Thyroid gland (tissue), 4 donors: ENCODE results near the gene FXYD2. TPM values are rescaled to one million over a fixed set of nuclear protein-coding genes. Genes with fewer than 3 reads are reported as not detected.

ENCODE experiments used
- DNase-seq, 2 donors: peaks; one replicate each; pipeline ENCODE4 v3.0.0-alpha.2; 2019
- H3K27ac ChIP-seq, 3 donors: fragments of 200-600 bp; sonication (generic); 1 replicate in 2 of 3; 2 replicates in 1 of 3; pipeline ENCODE4 v1.5.1; 2016 to 2019; ENCODE audit warnings: mild to moderate bottlenecking in 1 of 3, moderate library complexity in 1 of 3
- H3K27me3 ChIP-seq: fragments of 200-600 bp; sonication (generic); one replicate; pipeline ENCODE4 v1.5.1; 2019
- H3K36me3 ChIP-seq, 2 donors: fragments of 200-600 bp; sonication (generic); one replicate each; pipeline ENCODE4 v1.5.1; 2016 to 2019
- H3K4me1 ChIP-seq, 2 donors: fragments of 200-600 bp; sonication (generic); one replicate each; pipeline ENCODE4 v1.5.1; 2017 to 2019
- H3K4me3 ChIP-seq, 3 donors: fragments of 200-600 bp; sonication (generic); replicated peaks in 1 of 3; 1 replicate in 2 of 3; 2 replicates in 1 of 3; pipeline ENCODE4 v1.5.1; 2016; ENCODE audit warnings: mild to moderate bottlenecking in 1 of 3
- H3K9me3 ChIP-seq: fragments of 200-600 bp; sonication (generic); one replicate; pipeline ENCODE4 v1.5.1; 2017
- POLR2A ChIP-seq, 2 donors: fragments of 450-650 bp; IDR thresholded peaks; one replicate each; pipeline ENCODE4 v1.6.1; 2017; ENCODE audit warnings: antibody characterized with exemption in 2 of 2, mild to moderate bottlenecking in 2 of 2, moderate library complexity in 1 of 2
- WGBS, 2 donors: methylation state at CpG; one replicate each; pipeline ENCODE4 v1.1.5; 2017; 5-methylcytosine and 5-hydroxymethylcytosine counted together
- intact Hi-C: fragments of 100-400 bp; cut with DNase I; formaldehyde crosslinking; loops from one replicate; pipeline ENCODE4 v1.15.1; 2023
- total RNA-seq, 4 donors: library from RNA; depleted of rRNA; stranded (reverse); fragments of >200 nt; gene quantifications; one replicate each; pipeline ENCODE4 v1.2.3, GENCODE V29; 2016
- TF ChIP-seq, protein P1 (sequence below), 6 experiments: fragments of 200-600 bp in 3 of 6; fragments of 450-650 bp in 3 of 6; sonication (generic) in 3 of 6; IDR thresholded peaks; one replicate each; pipeline ENCODE4 v1.5.1; 2016 to 2019; ENCODE audit warnings: antibody characterized with exemption in 6 of 6, mild to moderate bottlenecking in 2 of 6, inconsistent platforms in 1 of 6, moderate library complexity in 1 of 6

Gene FXYD2
- total RNA-seq, 4 donors from 2014 or later: 0.42 to 2.8 (median 1.5) TPM

DNA sequence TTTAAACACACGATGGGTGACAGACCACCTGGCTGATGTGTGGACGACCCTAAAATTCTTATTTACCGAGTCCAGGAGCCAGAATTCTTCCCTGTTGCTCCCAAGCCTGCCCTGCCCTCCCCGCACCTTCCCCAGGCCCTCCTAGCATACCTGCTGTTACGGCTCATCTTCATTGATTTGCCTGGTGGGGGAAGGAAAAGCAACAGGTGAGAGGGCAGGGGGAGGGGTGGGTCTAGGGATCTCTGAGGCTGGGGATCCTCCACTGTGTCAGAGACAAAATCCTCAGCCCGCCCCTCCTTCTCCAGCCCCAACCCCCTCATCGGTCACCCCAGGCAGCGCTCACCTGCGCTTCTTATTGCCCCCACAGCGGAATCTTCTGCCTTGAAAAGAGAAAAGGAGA, 4.0 kb downstream of the FXYD2 start:
- peak overlapping the region in 1 of 3 donors; percentile 89 for H3K27ac ChIP-seq
- no peak for DNase-seq
- intact Hi-C loops: no loop called here
- H3K9me3 ChIP-seq: no peaks in the 10 kb centered on the region
- no peaks in the 10 kb centered on the region for H3K36me3 ChIP-seq
- peaks cover 21 to 67% of the 10 kb centered on the region in 2 donors for H3K4me1 ChIP-seq
- H3K27me3 ChIP-seq: no peaks in the 10 kb centered on the region
- whole genome bisulfite sequencing, 2 donors: 91 to 95% methylated on average over 10 of the region's 10 CpGs
- no peak overlapping the region for H3K4me3 ChIP-seq
- TF ChIP-seq POLR2A (IDR thresholded peaks at IDR 0.05): no peak
- TF ChIP-seq, protein P1, sequence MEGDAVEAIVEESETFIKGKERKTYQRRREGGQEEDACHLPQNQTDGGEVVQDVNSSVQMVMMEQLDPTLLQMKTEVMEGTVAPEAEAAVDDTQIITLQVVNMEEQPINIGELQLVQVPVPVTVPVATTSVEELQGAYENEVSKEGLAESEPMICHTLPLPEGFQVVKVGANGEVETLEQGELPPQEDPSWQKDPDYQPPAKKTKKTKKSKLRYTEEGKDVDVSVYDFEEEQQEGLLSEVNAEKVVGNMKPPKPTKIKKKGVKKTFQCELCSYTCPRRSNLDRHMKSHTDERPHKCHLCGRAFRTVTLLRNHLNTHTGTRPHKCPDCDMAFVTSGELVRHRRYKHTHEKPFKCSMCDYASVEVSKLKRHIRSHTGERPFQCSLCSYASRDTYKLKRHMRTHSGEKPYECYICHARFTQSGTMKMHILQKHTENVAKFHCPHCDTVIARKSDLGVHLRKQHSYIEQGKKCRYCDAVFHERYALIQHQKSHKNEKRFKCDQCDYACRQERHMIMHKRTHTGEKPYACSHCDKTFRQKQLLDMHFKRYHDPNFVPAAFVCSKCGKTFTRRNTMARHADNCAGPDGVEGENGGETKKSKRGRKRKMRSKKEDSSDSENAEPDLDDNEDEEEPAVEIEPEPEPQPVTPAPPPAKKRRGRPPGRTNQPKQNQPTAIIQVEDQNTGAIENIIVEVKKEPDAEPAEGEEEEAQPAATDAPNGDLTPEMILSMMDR (IDR thresholded peaks at IDR 0.05): no peak

GRCh38 chr11:117820071-117820470, 4.5 kb downstream of the FXYD2 start:
- no peaks in the 10 kb centered on the region for H3K27me3 ChIP-seq
- H3K4me3 ChIP-seq: no peak overlapping the region
- intact Hi-C loops: no loop called here
- H3K9me3 ChIP-seq: no peaks in the 10 kb centered on the region
- WGBS, 2 donors: 78 to 84% methylated on average over 11 of the region's 11 CpGs
- H3K27ac ChIP-seq: peak overlapping the region in 1 of 3 donors; percentile 89
- no peak for TF ChIP-seq POLR2A (IDR thresholded peaks at IDR 0.05)
- TF ChIP-seq, protein P1 (IDR thresholded peaks at IDR 0.05): no peak
- peak; percentile 64 to 67 for DNase-seq
- peaks cover 25 to 70% of the 10 kb centered on the region in 2 donors for H3K4me1 ChIP-seq
- H3K36me3 ChIP-seq: no peaks in the 10 kb centered on the region

DNA sequence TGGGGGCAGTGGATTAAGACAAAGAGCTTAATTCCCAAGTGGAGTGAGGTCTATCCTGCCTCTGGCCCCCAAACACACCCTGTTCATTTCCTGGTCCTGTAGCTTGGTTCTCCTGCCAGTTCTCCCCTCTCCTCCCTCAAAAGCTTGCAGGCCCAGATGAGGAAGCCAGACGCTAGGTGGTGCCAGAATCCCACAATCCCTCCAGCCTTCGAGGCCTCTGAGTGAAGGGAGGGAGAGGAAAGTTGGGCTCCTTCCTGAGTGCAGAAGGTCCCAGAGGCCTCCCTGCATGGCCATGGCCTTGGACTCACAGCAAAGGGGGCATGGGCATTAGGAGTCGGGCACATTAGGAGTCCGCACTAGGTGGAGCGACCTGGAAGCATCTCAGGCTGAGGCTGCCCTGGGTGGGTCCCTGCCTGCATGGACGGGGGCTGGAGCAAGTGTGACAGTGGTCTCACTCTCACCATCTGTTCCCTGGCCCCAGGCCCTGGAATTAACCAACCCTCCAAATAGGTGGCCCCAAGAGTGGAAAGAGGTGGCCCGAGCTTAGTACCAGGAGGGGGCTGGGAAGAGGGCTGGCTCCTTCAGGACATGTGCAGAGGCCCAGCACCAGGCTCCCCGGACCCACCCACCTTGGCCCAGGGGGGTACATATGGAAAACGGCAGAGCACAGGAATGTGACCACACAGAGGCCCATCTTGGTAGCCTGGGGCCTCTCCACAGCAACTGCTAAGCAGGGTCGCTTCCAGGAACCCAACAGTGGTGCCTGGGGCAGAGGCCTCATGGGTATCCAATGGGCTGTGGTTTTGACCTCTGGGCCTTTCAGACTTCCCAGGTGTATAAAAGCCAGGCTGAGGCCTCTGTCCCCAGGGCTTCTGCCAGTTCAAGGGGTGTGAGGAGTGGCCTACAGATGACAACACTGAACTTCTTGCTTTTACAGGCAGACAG, 5.2 kb downstream of the FXYD2 start:
- WGBS, 2 donors: 70 to 72% methylated on average over 7 to 10 of the region's 10 CpGs
- TF ChIP-seq POLR2A (IDR thresholded peaks at IDR 0.05): no peak
- TF ChIP-seq, protein P1 (IDR thresholded peaks at IDR 0.05): peak in 4 of 6 experiments; percentile 54 to 61 (median 61)
- Histone ChIP-seq H3K4me1 (peaks cover 30 to 71% of the 10 kb centered on the region in 2 donors), H3K4me3 (no peak overlapping the region), H3K9me3 (no peaks in the 10 kb centered on the region), H3K27ac (peak overlapping the region in 2 of 3 donors; percentile 53 to 89), H3K36me3 (no peaks in the 10 kb centered on the region), H3K27me3 (no peaks in the 10 kb centered on the region)
- intact Hi-C loops: loop anchor here (5.0 kb wide), 1 partner anchor 392 kb away; no protein-coding TSS in a partner anchor
- peak; percentile 73 to 74 for DNase-seq

DNA sequence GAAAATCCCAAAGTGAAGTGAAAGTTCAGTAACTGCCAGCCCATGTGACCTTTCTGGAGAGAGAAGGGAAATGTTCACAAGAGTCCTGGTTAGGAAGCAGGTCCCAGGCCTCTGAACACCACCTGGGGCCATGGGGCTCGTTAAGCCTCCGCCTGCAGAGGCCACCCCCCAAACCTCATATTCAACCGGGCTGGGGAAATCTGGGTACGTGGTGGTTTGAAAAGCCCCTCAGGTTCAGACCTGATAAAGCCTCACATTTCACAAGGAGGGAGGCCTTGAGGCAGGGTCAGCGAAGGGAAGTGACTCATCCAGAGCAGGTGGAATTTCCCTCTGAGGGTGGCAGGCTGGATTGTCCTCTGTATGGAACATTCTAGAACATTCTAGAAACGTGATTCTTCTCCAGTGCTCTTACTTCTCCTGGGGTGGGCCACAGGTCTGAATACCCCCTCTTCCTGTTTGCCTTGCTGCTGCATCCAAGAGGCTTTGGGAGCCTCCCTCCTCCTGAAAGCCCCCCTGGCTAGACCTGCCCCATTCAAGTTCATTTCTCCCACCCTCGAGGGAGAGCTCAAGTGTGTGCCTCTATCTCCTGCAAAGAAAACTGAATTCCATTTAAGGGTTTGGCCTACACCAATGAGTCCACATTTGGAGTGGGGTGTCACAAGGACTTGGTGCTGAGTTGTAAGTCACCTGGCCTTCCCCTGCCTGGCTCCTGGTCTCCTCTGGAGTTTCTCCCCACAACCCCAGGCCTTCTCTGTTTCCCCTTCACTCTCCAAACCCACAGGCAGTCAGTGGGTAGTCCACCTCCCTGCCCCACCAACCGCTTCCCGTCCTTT, 6.3 kb downstream of the FXYD2 start:
- 61 to 67% methylated on average over 9 of the region's 9 CpGs for WGBS, 2 donors

More for the DNA sequence above, 6.3 kb downstream of the FXYD2 start:
- intact Hi-C loops: loop anchor here (5.0 kb wide), 1 partner anchor 391 kb away; no protein-coding TSS in a partner anchor
- no peaks in the 10 kb centered on the region for H3K27me3 ChIP-seq
- H3K9me3 ChIP-seq: no peaks in the 10 kb centered on the region
- DNase-seq: no peak
- peak overlapping the region in 2 of 3 donors; percentile 24 to 89 for H3K27ac ChIP-seq
- TF ChIP-seq POLR2A (IDR thresholded peaks at IDR 0.05): no peak
- TF ChIP-seq, protein P1 (IDR thresholded peaks at IDR 0.05): no peak
- H3K4me3 ChIP-seq: no peak overlapping the region
- peaks cover 32 to 75% of the 10 kb centered on the region in 2 donors for H3K4me1 ChIP-seq
- no peaks in the 10 kb centered on the region for H3K36me3 ChIP-seq
